ENCODE data around the gene NFKBIL1. TPM values are rescaled to one million over a fixed set of nuclear protein-coding genes. Genes with fewer than 3 reads are reported as not detected.
"Not testable (repeated sequence)": the region's sequence is repeated elsewhere in the genome, so short reads cannot be mapped to it uniquely, and the experiment has no call there.

Gene NFKBIL1, protein sequence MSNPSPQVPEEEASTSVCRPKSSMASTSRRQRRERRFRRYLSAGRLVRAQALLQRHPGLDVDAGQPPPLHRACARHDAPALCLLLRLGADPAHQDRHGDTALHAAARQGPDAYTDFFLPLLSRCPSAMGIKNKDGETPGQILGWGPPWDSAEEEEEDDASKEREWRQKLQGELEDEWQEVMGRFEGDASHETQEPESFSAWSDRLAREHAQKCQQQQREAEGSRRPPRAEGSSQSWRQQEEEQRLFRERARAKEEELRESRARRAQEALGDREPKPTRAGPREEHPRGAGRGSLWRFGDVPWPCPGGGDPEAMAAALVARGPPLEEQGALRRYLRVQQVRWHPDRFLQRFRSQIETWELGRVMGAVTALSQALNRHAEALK
- 21.9 and 30.1 TPM in 2 replicates for total RNA-seq

DNA sequence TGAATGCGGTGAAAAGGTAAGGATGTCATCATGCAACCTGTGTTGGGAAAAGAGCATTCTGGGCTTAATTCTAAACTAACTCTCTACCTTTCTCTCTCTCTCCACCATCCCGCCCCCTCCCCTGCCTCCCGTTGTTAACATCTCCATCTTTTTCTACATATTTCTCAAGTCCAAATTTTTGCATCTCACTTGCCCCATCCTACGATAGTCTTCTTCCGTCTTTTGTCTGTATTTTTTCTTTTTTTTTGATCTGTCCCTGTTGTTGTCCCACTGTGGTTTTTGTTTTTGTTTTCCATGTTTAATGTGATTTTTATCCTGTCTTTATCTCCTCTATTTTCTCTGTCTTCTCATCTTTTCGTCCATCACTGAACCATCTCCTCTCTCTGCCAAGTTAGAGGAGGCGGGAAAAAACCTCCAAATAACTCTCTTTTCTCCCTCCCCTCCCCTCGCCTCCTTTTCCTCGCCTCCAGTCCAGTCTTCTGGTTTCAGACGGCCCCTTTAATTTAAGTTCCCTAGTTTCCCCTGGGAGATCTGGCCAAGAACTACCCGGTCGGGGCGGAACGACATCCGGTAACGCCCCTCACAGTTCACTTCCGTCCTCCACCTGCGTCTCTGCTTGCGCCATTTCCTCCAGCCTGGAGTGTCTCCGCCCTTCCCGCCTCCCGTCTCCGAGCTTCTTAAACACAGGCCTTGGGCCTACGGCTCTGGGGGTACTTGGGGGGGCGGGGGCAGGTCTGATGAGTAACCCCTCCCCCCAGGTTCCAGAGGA is at the start of gene NFKBIL1:
Gene NFKBIL1, plus strand, starts transcription at position 651 of the 769 bp plus-strand sequence. Its CDS starts 87 bp downstream, at position 738.
- peak; percentile 91 for DNase-seq (ENCODE audit: low read depth, low spot score)

- DNase-seq (ENCODE audit: low read depth, low spot score), result no peak
These were observed 48.7 kb upstream of the NFKBIL1 start for GRCh38 chr6:31498748-31499147.

- DNase-seq (ENCODE audit: low read depth, low spot score), result not testable (repeated sequence)
These were observed 47.8 kb upstream of the NFKBIL1 start for GRCh38 chr6:31499648-31500047.

GRCh38 chr6:31502586-31502985 is 44.8 kb upstream of the NFKBIL1 start:
- DNase-seq (ENCODE audit: low read depth, low spot score), result no peak

GRCh38 chr6:31509036-31509435 is 38.4 kb upstream of the NFKBIL1 start:
- not testable (repeated sequence) for DNase-seq (ENCODE audit: low read depth, low spot score)

DNA sequence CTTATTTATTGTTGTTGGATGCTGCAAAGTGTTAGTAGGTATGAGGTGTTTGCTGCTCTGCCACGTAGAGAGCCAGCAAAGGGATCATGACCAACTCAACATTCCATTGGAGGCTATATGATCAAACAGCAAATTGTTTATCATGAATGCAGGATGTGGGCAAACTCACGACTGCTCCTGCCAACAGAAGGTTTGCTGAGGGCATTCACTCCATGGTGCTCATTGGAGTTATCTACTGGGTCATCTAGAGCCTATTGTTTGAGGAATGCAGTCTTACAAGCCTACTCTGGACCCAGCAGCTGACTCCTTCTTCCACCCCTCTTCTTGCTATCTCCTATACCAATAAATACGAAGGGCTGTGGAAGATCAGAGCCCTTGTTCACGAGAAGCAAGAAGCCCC is 37.4 kb upstream of the NFKBIL1 start:
- DNase-seq (ENCODE audit: low read depth, low spot score), result no peak

GRCh38 chr6:31513456-31514165 is 33.8 kb upstream of the NFKBIL1 start:
- no peak for DNase-seq (ENCODE audit: low read depth, low spot score)

DNA sequence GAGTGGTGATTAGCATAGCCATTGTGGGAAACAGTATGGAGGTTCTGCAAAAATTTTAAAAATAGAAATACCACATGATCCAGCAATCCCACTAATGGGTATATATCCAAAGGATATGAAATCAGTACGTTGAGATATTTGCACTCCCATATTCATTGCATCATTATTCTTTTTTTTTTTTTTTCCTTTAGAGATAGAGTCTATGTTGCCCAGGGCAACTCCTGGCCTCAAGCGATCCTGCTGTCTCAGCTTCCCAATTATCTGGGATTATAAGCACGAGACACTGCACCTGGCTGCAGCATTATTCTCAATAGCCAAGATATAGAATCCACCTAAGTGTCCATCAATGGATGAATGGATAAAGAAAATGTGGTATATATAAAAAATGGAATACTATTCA is 25.6 kb upstream of the NFKBIL1 start:
- no peak for DNase-seq (ENCODE audit: low read depth, low spot score)

- no peak for DNase-seq (ENCODE audit: low read depth, low spot score)
These were observed 21.9 kb upstream of the NFKBIL1 start for GRCh38 chr6:31525553-31525931.

DNA sequence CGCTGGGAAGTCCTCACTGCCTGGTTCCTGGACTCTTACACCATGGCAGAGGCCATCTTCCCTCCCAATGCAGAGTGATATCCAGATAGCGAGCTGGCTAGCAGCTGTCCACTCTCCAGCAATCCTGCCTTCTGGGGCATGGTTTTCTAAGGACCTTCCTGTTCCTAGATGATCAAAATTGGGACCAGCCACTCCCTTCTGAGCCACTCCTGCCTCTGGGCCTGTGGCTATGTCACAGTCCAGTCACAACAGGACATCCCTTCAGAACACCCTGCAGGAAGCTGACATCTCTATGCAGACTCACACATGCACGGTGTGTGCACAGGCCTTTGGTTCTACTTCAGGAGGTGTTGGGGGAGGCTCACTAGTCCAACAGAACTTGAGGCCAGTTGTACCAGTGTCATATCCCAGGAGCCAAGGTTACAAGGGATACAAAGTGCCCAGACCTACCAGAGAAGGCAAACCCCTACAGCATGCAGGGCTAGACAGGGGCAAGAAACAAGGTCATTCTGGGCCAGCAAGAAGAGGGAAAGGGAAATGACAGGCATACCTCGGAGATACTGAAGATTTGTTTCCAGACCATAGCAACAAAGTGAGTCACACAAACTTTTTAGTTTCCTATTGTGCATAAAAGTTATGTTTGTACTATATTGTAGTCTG is 21.3 kb upstream of the NFKBIL1 start:
- peak; percentile 83 for DNase-seq (ENCODE audit: low read depth, low spot score)

DNA sequence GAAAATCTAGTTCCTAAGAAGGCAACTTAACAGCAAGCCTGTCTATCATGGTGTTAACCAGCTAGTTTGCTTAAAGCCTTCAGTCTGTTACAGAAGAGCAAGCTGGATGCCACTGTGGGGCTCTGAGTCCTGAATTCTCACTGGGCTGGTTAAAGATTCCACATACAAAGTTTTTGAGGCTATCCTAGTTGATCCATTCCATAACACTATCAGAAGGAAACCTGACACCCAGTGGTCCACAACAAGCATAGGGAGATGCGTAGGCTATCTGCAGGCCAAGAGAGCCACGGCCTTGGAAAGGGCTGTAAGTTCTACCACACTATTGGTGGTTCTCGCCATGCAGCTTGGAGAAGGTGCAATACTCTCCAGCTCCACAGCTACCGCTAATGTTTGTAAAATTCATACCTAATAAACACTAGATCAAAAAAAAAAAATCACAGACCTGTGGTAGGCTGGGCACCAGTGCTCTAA is 19.1 kb upstream of the NFKBIL1 start:
- DNase-seq (ENCODE audit: low read depth, low spot score), result no peak

- no peak for DNase-seq (ENCODE audit: low read depth, low spot score)
These were observed 18.5 kb upstream of the NFKBIL1 start, which contains the start of gene MCCD1 for GRCh38 chr6:31528821-31529328. MCCD1 (plus strand) TSS chr6:31528962; CDS start chr6:31529015, 53 bp downstream.

- DNase-seq (ENCODE audit: low read depth, low spot score), result no peak
These were observed 17.9 kb upstream of the NFKBIL1 start for GRCh38 chr6:31529329-31530150.

DNA sequence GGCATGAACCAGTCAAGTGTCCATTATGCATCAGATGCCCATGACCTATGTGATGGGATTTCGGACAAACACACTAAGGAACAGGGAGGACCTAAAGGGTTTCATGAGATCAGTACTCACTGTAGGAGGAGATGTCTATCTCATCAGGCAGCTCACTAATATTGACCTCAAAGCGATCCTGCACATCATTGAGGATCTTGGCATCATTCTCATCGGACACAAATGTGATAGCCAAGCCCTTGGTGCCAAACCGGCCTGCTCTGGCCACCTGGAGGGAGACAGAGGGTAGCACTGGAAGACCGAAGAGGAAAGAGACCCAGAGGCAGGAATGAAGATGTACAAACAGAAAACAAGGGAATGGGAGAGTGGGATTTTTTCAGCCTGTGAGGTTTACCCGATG is 16.7 kb upstream of the NFKBIL1 start:
- DNase-seq (ENCODE audit: low read depth, low spot score), result no peak

DNA sequence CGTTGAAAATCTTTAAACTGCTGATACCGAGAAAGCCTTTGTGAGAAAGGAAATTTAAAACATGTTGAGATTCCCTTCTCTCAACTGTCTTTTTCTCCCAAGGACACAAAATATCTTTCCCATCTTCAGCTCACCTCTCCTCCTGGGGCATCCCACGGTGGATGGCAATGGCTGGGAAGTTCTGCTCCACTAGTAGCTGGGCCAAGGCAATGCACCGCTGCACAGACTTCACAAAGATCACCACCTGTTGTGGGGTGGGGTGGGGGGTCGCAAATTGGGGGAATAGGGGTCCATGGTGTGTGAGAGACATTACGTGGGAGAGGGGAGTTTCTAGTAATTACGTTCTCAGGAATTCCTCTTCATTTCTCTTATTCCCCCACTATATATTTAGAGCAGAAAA is 16.2 kb upstream of the NFKBIL1 start:
- no peak for DNase-seq (ENCODE audit: low read depth, low spot score)

DNA sequence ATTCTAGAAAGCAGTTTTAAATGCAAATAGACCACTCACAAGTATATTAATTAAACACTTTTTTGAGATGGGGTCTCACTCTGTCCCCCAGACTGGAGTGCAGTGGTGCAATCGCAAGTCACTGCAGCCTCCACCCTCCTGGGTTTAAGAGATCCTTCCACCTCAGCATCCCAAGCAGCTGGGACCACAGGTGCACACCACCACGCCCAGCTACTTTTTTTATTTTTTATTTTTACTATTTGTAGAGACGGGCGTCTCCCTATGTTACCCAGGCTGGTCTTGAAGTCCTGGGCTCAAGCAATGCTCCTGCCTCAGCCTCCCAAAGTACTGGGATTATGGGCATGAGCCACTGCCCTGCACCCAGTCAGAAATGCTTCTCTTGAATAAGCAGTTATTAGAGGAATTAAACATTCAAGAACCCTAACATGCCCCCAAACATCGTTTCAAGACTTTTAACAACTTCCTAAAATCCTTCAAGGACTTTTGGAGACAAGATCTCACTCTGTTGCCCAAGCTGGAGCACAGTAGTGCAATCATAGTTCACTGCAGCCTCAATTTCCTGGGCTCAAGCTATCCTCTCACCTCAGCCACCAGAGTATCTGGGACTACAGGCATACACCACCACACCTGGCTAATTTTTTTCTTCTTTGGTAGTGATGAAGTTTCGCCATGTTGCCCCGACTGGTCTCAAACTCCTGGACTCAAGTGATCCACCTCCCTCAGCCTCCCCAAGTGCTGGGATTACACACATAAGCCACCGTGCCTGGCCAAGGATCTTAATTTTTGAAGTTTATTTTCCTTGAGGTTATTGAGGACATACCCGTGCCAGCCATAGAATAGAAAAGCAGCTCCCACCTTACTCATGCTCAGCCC is 15.4 kb upstream of the NFKBIL1 start:
- DNase-seq (ENCODE audit: low read depth, low spot score), result no peak

GRCh38 chr6:31532644-31533454 is 14.6 kb upstream of the NFKBIL1 start:
- DNase-seq (ENCODE audit: low read depth, low spot score), result no peak

DNA sequence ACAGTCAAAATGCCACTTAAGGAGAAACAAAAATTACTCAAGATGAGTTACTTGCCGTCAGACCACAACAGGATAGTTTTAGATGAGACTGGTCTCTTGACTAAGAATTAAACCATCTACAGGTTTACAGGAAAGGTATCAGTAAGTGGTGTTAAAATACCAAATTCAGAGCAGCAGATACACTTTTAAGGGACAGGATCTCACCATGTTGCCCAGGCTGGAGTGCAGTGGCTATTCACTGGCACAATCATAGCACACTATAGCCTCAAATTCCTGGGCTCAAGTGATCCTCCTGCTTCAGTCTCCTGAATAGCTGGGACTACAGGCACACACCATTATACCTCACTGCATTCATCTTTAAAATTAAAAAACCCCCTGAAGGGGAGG is 14.0 kb upstream of the NFKBIL1 start:
- DNase-seq (ENCODE audit: low read depth, low spot score), result no peak

Measured in pulmonary artery endothelial cell (primary cell).